DND-41 (cell line): ENCODE data around the gene TTC33.

Source experiments
- ATAC-seq: fragments of 200-7000 bp; cut with Tn5 transposase; 3 replicates; pipeline ENCODE4 v1.9.1; 2021; ENCODE audit warnings: low read depth; ENCODE audit not compliant: insufficient read depth
- DNase-seq: peaks from one replicate; pipeline ENCODE4 v3.0.0-alpha.2; 2020
- H2AFZ ChIP-seq: 2 replicates; pipeline ENCODE4 v1.6.0; 2012; ENCODE audit warnings: low read depth, low read length
- H3K27ac ChIP-seq: 2 replicates; pipeline ENCODE4 v1.5.1; 2012; ENCODE audit warnings: low read length, inconsistent platforms
- H3K27me3 ChIP-seq: fragments of 200-600 bp; sonication (generic); 2 replicates; pipeline ENCODE4 v1.6.0; 2012; ENCODE audit warnings: low read length, mild to moderate bottlenecking, inconsistent platforms; ENCODE audit not compliant: insufficient read depth, poor library complexity
- H3K36me3 ChIP-seq: 2 replicates; pipeline ENCODE4 v1.5.1; 2012; ENCODE audit warnings: low read length, inconsistent platforms; ENCODE audit not compliant: insufficient read depth
- H3K4me1 ChIP-seq: 2 replicates; pipeline ENCODE4 v1.5.1; 2012; ENCODE audit warnings: mild to moderate bottlenecking, low read length; ENCODE audit not compliant: insufficient read depth
- H3K4me2 ChIP-seq: 2 replicates; pipeline ENCODE4 v1.6.0; 2012; ENCODE audit warnings: mild to moderate bottlenecking, moderate library complexity, low read length, inconsistent platforms; ENCODE audit not compliant: insufficient read depth
- H3K4me3 ChIP-seq, 2 experiments: fragments of 200-600 bp in 1 of 2; shearing (Covaris generic) in 1 of 2; 2 replicates each; pipeline ENCODE4 v1.5.1; 2012 to 2016; ENCODE audit warnings: inconsistent platforms in 2 of 2, low read length in 2 of 2, mild to moderate bottlenecking in 2 of 2, low read depth in 1 of 2, moderate library complexity in 1 of 2
- H3K79me2 ChIP-seq: 2 replicates; pipeline ENCODE4 v1.6.0; 2012; ENCODE audit warnings: low read length, inconsistent platforms; ENCODE audit not compliant: insufficient read depth
- H3K9ac ChIP-seq: 2 replicates; pipeline ENCODE4 v1.6.0; 2012; ENCODE audit warnings: low read depth, mild to moderate bottlenecking, inconsistent platforms, low read length, moderate library complexity
- H3K9me3 ChIP-seq: 2 replicates; pipeline ENCODE4 v1.5.1; 2012; ENCODE audit warnings: low read length, moderate library complexity, mild to moderate bottlenecking, inconsistent platforms; ENCODE audit not compliant: insufficient read depth, severe bottlenecking
- H4K20me1 ChIP-seq: 2 replicates; pipeline ENCODE4 v1.6.0; 2012; ENCODE audit warnings: low read length; ENCODE audit not compliant: insufficient read depth
- CTCF ChIP-seq: IDR thresholded peaks from 2 replicates; pipeline ENCODE4 v1.5.1; 2012; ENCODE audit warnings: borderline replicate concordance, low read length, moderate library complexity, mild to moderate bottlenecking; ENCODE audit not compliant: poor library complexity, severe bottlenecking; ENCODE audit errors: extremely low read depth
- EZH2 ChIP-seq: IDR thresholded peaks from 3 replicates; pipeline ENCODE4 v1.6.1; 2012; ENCODE audit warnings: borderline replicate concordance, low read depth, mild to moderate bottlenecking, moderate library complexity, low read length, inconsistent platforms; ENCODE audit not compliant: severe bottlenecking

TTC33 gene

GRCh38 chr5:40603378-40603777, 152.4 kb downstream of the TTC33 start:
- ATAC-seq: no peak
- Histone ChIP-seq H3K4me3 (no peak overlapping the region), H3K27ac (no peak overlapping the region)

GRCh38 chr5:40601198-40601868, 154.4 kb downstream of the TTC33 start:
- H3K27ac ChIP-seq: no peak overlapping the region
- H3K79me2 ChIP-seq: no peaks in the 10 kb centered on the region
- H4K20me1 ChIP-seq: no peaks in the 10 kb centered on the region
- no peaks in the 10 kb centered on the region for H3K9me3 ChIP-seq
- peaks cover 19% of the 10 kb centered on the region for H3K4me1 ChIP-seq
- no peak overlapping the region for H3K4me3 ChIP-seq
- H3K36me3 ChIP-seq: no peaks in the 10 kb centered on the region
- TF ChIP-seq CTCF: no peak
- no peak for ATAC-seq
- no peak overlapping the region for H3K4me2 ChIP-seq
- H3K9ac ChIP-seq: no peak overlapping the region
- H3K27me3 ChIP-seq: no peaks in the 10 kb centered on the region
- H2AFZ ChIP-seq: no peak overlapping the region
- DNase-seq: no peak

More at GRCh38 chr5:40603378-40603777, 152.4 kb downstream of the TTC33 start:
- Histone ChIP-seq H3K4me1 (peaks cover 20% of the 10 kb centered on the region), H3K9ac (no peak overlapping the region), H3K36me3 (no peaks in the 10 kb centered on the region), H3K9me3 (no peaks in the 10 kb centered on the region), H4K20me1 (no peaks in the 10 kb centered on the region), H2AFZ (no peak overlapping the region), H3K79me2 (no peaks in the 10 kb centered on the region), H3K4me2 (no peak overlapping the region), H3K27me3 (no peaks in the 10 kb centered on the region)
- no peak for TF ChIP-seq CTCF
- no peak for TF ChIP-seq EZH2
- DNase-seq: no peak

- H3K9ac ChIP-seq: no peak overlapping the region
- H3K4me1 ChIP-seq: peaks cover 9% of the 10 kb centered on the region
- TF ChIP-seq EZH2 (no peak), CTCF (no peak)
- DNase-seq: no peak
- H3K79me2 ChIP-seq: no peaks in the 10 kb centered on the region
- no peak overlapping the region for H3K4me3 ChIP-seq
- no peak overlapping the region for H3K27ac ChIP-seq
- H3K27me3 ChIP-seq: no peaks in the 10 kb centered on the region
- no peak for ATAC-seq
- no peaks in the 10 kb centered on the region for H3K9me3 ChIP-seq
- H2AFZ ChIP-seq: no peak overlapping the region
- H3K4me2 ChIP-seq: no peak overlapping the region
- no peaks in the 10 kb centered on the region for H4K20me1 ChIP-seq
- H3K36me3 ChIP-seq: no peaks in the 10 kb centered on the region
These were observed 155.4 kb downstream of the TTC33 start for GRCh38 chr5:40600383-40600782.
